Epithelial cell of proximal tubule (primary cell): ENCODE results near the gene PTPRT. TPM values are rescaled to one million over a fixed set of nuclear protein-coding genes. Genes with fewer than 3 reads are reported as not detected.

Source experiments
- DNase-seq: peaks from one replicate; pipeline ENCODE4 v3.0.0-alpha.2; 2011; ENCODE audit warnings: low read depth
- H3K4me3 ChIP-seq: 2 replicates; pipeline ENCODE4 v1.5.1; 2011; ENCODE audit warnings: low read depth, mild to moderate bottlenecking, low read length
- CTCF ChIP-seq: conservative IDR thresholded peaks from 2 replicates; pipeline ENCODE4 v1.5.1; 2012; ENCODE audit warnings: low read depth, mild to moderate bottlenecking, low read length
- total RNA-seq: library from RNA; depleted of rRNA; stranded (reverse); fragments of >200 nt; gene quantifications from 2 replicates; pipeline ENCODE4 v1.2.3, GENCODE V29; 2015

The PTPRT gene
- total RNA-seq, 1 donor from 2014 or later, result not detected

- DNase-seq, result no peak
- no peak overlapping the region for H3K4me3 ChIP-seq
- no peak for TF ChIP-seq CTCF
These were observed 849.3 kb downstream of the PTPRT start for GRCh38 chr20:42340368-42340767.

- no peak for DNase-seq
- TF ChIP-seq CTCF, result no peak
- no peak overlapping the region for H3K4me3 ChIP-seq
These were observed 851.2 kb downstream of the PTPRT start for GRCh38 chr20:42338294-42339201.

GRCh38 chr20:42336576-42336975, 853.1 kb downstream of the PTPRT start:
- no peak for TF ChIP-seq CTCF

GRCh38 chr20:42319252-42320013, 870.3 kb downstream of the PTPRT start:
- TF ChIP-seq CTCF, result no peak
- no peak overlapping the region for H3K4me3 ChIP-seq
- no peak for DNase-seq

More at GRCh38 chr20:42336576-42336975, 853.1 kb downstream of the PTPRT start:
- DNase-seq, result no peak
- H3K4me3 ChIP-seq, result no peak overlapping the region

GRCh38 chr20:42313704-42314103, 876.0 kb downstream of the PTPRT start:
- DNase-seq, result no peak
- no peak overlapping the region for H3K4me3 ChIP-seq
- no peak for TF ChIP-seq CTCF

DNA sequence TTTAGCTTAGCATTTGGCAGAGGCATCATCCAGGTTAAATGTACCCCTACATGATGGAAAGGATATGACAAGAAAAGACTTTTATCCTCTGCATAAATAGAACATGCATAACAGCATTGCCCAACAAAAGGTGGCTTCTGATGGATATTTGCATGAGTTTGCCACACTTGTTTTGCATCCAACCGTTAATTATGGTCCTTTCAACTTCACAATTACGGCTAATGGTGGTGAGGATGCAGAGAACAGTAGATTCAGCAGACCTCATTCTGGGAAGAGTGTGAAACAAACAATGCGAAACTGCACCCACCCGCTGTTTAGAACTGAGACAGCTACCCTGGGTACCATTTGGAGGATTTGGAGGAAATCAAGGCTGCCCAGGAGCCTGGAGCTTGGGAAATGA, 880.7 kb downstream of the PTPRT start:
- DNase-seq, result no peak
- H3K4me3 ChIP-seq, result no peak overlapping the region
- TF ChIP-seq CTCF, result no peak
